Dendritic cell treated with granulocyte-macrophage colony-stimulating factor and Interleukin-4, amounts not matched to agents 40 ng/mL and 50 ng/mL, for 4 days (primary cell): ENCODE results near the gene CHST3.

Experiments
- H3K27ac Mint-ChIP-seq: one replicate; pipeline ENCODE4 v1.8.0; 2022; ENCODE audit warnings: mild to moderate bottlenecking, mixed read lengths
- H3K27me3 Mint-ChIP-seq: one replicate; pipeline ENCODE4 v1.8.0; 2022; ENCODE audit warnings: mild to moderate bottlenecking, mixed read lengths
- H3K36me3 Mint-ChIP-seq: one replicate; pipeline ENCODE4 v1.8.0; 2022; ENCODE audit warnings: low read depth, mixed read lengths
- H3K4me1 Mint-ChIP-seq: one replicate; pipeline ENCODE4 v1.8.0; 2022; ENCODE audit warnings: low read depth, mixed read lengths
- H3K4me3 Mint-ChIP-seq: one replicate; pipeline ENCODE4 v1.8.0; 2022; ENCODE audit warnings: mild to moderate bottlenecking, moderate library complexity, mixed read lengths
- H3K9me3 Mint-ChIP-seq: one replicate; pipeline ENCODE4 v1.8.0; 2022; ENCODE audit warnings: mixed read lengths
- intact Hi-C: fragments of 100-400 bp; cut with micrococcal nuclease; formaldehyde crosslinking; loops from one replicate; pipeline ENCODE4 v1.15.0; 2022

The CHST3 gene

DNA sequence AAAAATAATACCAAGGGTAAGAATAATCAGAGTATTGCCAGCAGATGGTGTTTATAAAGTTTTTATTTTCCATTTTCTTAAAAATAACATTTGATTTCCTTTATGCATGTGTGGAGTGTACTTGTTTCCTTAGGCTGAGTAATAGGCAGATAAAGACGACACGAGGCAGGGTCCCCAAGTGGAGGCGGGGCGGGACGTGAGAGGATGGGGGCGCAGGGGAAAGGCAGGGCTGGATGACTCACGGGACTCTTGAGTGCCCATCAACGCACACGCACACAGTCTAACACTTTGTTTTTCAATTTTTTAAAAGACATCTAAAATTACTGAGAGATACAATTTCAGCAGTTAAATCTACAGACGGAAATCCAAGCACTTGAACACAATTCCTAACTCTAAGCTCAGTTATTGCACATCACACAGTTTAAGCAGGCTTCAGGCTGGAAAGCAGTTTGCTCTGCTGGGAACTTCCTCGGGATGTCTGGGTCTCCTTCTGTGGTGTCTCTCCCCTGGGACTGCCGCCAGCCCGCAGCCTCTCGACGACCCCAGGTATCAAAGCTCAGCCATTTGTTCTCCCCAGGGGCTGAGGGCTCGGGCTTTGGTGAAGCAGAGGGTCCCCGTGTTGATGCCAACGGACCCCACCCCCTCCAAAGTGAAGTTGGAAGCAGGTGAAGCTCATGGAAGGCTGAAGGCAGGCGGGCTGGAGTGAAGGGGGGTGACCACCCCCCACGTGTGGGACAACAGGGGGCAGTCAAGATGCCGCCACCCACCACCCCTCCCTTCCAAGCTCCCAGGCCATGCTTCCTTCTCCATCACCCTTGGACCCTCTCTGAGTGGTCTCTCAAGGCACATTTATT, 95.0 kb downstream of the CHST3 start:
- intact Hi-C loops: no loop called here
- Mint-ChIP-seq H3K9me3 (no peaks in the 10 kb centered on the region), H3K36me3 (no peaks in the 10 kb centered on the region), H3K27ac (no peak overlapping the region), H3K27me3 (peaks cover 14% of the 10 kb centered on the region), H3K4me3 (no peak overlapping the region), H3K4me1 (peaks cover 5% of the 10 kb centered on the region)

DNA sequence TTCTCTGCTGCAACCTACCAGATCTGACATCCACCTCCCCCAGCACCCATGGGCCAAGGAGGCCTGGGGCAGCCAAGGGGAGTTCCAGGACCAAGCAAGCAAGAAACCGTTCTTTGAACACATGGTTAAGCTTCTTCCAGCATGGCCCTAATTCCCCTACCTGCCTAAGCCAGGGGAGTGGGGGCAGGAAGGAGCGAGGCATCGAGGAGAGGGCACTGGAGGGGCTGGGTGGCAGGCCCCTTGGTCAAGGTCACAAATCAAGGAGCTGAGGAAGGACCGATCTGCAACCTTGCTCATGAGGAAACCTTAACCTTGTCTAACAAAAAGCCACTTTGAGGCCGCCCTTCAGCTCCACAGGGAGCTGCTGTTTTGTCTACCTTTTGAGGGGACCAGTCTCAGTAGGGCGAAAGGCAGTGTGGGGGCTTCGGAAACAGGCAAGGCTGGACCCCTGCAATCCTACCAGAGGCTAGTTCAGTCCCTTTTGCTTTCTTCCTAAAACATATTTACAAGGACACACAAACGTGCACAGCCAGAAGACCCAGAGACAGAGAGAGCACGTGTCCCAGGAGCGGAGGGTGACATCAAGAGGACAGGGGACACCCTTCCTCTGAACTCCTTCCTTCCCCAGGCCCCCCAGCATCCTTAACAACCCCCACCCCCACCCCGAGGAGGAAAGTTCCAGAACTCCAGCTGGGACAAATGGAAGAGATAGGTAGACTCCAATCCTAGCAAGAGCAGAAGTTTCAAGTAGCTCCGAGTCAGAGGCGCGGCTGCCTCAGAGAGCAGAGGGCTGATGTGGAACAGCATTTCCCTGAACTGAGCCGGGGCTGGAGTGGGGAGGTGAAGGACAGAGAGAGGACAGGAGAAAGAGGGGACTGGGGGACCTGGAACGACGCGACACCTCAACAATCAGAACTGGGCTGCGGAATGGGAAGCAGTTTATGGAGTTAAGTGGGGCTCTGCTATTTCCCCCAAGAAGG, 95.9 kb downstream of the CHST3 start:
- Mint-ChIP-seq H3K4me3 (no peak overlapping the region), H3K36me3 (no peaks in the 10 kb centered on the region), H3K4me1 (no peaks in the 10 kb centered on the region), H3K27ac (no peak overlapping the region), H3K27me3 (peaks cover 14% of the 10 kb centered on the region), H3K9me3 (no peaks in the 10 kb centered on the region)
- intact Hi-C loops: no loop called here

DNA sequence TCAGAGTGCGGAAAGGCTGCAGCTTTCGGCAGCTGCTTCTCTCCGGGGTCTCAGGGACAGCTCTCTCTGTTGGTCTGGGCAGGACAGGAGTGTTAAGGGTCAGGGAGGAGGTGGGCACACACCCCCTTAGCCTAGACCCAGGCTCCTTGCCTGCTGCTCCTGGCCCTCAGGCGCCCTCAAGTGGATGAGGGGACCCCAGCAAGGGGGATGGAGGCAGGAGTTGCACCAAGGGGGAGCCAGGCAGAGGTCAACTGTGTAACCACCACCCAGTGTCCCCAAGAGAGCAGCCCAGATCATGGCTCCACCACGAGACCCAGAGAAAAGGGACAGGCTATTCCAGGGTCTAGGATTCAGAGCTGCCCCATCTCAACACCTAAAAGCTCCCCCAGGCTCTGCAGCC, 97.3 kb downstream of the CHST3 start:
- intact Hi-C loops: no loop called here
- Mint-ChIP-seq H3K4me1 (no peaks in the 10 kb centered on the region), H3K36me3 (no peaks in the 10 kb centered on the region), H3K4me3 (no peak overlapping the region), H3K27ac (no peak overlapping the region), H3K9me3 (no peaks in the 10 kb centered on the region), H3K27me3 (peaks cover 14% of the 10 kb centered on the region)

DNA sequence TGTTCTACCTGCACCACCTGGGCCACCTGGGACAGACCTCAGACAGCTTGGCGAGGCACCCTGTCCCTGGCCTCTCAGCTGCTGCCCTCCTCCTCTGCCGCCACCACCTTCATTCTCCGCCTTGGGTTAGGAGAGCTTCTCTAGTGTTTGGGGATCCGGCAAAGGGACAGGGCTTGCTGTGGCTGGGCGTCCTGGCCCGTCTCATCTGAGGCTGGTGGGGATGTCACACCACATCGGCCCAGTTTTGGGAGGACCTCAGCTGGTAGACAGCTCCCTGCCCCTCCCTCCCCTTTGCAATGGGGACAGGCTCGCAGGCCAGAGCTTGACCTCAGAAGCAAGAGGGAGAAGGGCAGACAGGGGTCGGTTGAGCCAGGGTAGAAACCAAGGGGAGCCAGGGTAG, 97.7 kb downstream of the CHST3 start:
- no peak overlapping the region for H3K27ac Mint-ChIP-seq
- no peaks in the 10 kb centered on the region for H3K4me1 Mint-ChIP-seq
- intact Hi-C loops: no loop called here
- H3K9me3 Mint-ChIP-seq: no peaks in the 10 kb centered on the region
- no peaks in the 10 kb centered on the region for H3K36me3 Mint-ChIP-seq
- no peak overlapping the region for H3K4me3 Mint-ChIP-seq
- H3K27me3 Mint-ChIP-seq: peaks cover 14% of the 10 kb centered on the region

DNA sequence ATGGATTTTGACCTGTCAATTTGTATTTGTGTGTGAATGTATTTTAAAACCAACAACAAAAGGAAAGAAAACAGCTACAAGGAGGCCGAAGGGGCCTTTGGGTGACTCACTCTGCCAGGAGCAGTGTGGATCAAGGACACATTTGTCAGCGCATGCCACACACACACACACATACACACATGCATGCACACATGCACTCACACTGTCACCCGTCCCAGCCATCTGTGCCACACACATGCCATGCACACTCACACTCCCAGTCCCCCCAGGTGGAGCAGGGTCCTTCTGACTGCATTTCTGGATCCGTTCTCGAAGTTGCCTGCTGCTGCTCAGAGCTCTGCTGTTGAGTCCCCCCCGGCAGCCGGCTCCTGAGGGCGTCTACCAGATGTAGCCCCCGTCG, 98.2 kb downstream of the CHST3 start:
- Mint-ChIP-seq H3K9me3 (no peaks in the 10 kb centered on the region), H3K4me1 (no peaks in the 10 kb centered on the region), H3K27ac (no peak overlapping the region), H3K27me3 (peaks cover 14% of the 10 kb centered on the region), H3K4me3 (no peak overlapping the region), H3K36me3 (no peaks in the 10 kb centered on the region)
- intact Hi-C loops: no loop called here
